ENCODE measurements around the gene PRR32. TPM values are rescaled to one million over a fixed set of nuclear protein-coding genes. Genes with fewer than 3 reads are reported as not detected.
"Not testable (repeated sequence)": the region's sequence is repeated elsewhere in the genome, so short reads cannot be mapped to it uniquely, and the experiment has no call there.

The PRR32 gene
- total RNA-seq (2014; rRNA removed), result not detected in 2 replicates
- polyA plus RNA-seq (2012), result not detected

GRCh38 chrX:126819429-126819828 is at the start of gene PRR32:
Gene PRR32 (plus strand): TSS chrX:126819729. CDS start chrX:126819844, 115 bp downstream.
- DNase-seq (ENCODE audit: low read depth), result no peak

- no peak for DNase-seq (ENCODE audit: low read depth)
Observed at GRCh38 chrX:126770179-126770578, 49.4 kb upstream of the PRR32 start.

- DNase-seq (ENCODE audit: low read depth), result no peak
Observed at GRCh38 chrX:126785539-126785938, 34.0 kb upstream of the PRR32 start.

- DNase-seq (ENCODE audit: low read depth), result no peak
Observed at GRCh38 chrX:126799059-126799458, 20.5 kb upstream of the PRR32 start.

- DNase-seq (ENCODE audit: low read depth), result not testable (repeated sequence)
Observed at GRCh38 chrX:126806784-126807183, 12.7 kb upstream of the PRR32 start.

- no peak for DNase-seq (ENCODE audit: low read depth)
Observed at GRCh38 chrX:126815806-126816205, 3.7 kb upstream of the PRR32 start.

- DNase-seq (ENCODE audit: low read depth), result no peak
Observed at GRCh38 chrX:126820700-126821420, 1.3 kb downstream of the PRR32 start.

GRCh38 chrX:126824338-126825007 is 4.9 kb downstream of the PRR32 start:
- DNase-seq (ENCODE audit: low read depth), result no peak

- no peak for DNase-seq (ENCODE audit: low read depth)
Observed at GRCh38 chrX:126825566-126826193, 6.2 kb downstream of the PRR32 start.

- DNase-seq (ENCODE audit: low read depth), result no peak
Observed at GRCh38 chrX:126836186-126836585, 16.7 kb downstream of the PRR32 start.

- DNase-seq (ENCODE audit: low read depth), result no peak
Observed at GRCh38 chrX:126847143-126847542, 27.6 kb downstream of the PRR32 start.

GRCh38 chrX:126855839-126856524 is 36.5 kb downstream of the PRR32 start:
- DNase-seq (ENCODE audit: low read depth), result no peak

All from LHCN-M2 (cell line).